SK-N-SH (cell line): Measurements from ENCODE around the gene MYBPC3. TPM values are rescaled to one million over a fixed set of nuclear protein-coding genes. Genes with fewer than 3 reads are reported as not detected.

Experiments
- CTCF ChIA-PET: fragments of 300-600, 350-600 bp; formaldehyde crosslinking; extraction: SDS; loops from one replicate; lab custom pipeline; 2021; lab: Yijun Ruan, JAX
- POLR2A ChIA-PET: fragments of 350-600 bp; sonication (Branson Sonifier 250); formaldehyde crosslinking; extraction: SDS; loops from one replicate; lab custom pipeline; 2020; ENCODE audit warnings: antibody characterized with exemption, inconsistent platforms; lab: Yijun Ruan, JAX
- DNase-seq: peaks from one replicate; pipeline ENCODE4 v3.0.0; 2012
- H2AFZ ChIP-seq: fragments of 200-600 bp; sonication (generic); 2 replicates; pipeline ENCODE4 v1.8.1; 2016; ENCODE audit warnings: antibody characterized with exemption, mild to moderate bottlenecking, low read depth
- H3F3A ChIP-seq: fragments of 200-600 bp; sonication (generic); replicated peaks from 2 replicates; pipeline ENCODE3; 2016; ENCODE audit warnings: antibody characterized with exemption, mild to moderate bottlenecking; ENCODE audit not compliant: insufficient read depth
- H3K27ac ChIP-seq, 2 experiments: fragments of 200-500 bp in 1 of 2; fragments of 200-600 bp in 1 of 2; sonication (Bioruptor generic) in 1 of 2; sonication (generic), shearing (Covaris generic) in 1 of 2; 2 replicates each; pipeline versions ENCODE4 v1.5.1 to v1.6.1; 2014 to 2016; ENCODE audit warnings: low read depth in 2 of 2, inconsistent platforms in 1 of 2, low read length in 1 of 2, mild to moderate bottlenecking in 1 of 2, mixed read lengths in 1 of 2
- H3K27me3 ChIP-seq: fragments of 200-600 bp; sonication (generic), shearing (Covaris generic); 2 replicates; pipeline ENCODE4 v1.6.1; 2016; ENCODE audit warnings: mixed run types; ENCODE audit not compliant: insufficient read depth
- H3K36me3 ChIP-seq, 2 experiments: fragments of 200-500 bp in 1 of 2; fragments of 200-600 bp in 1 of 2; sonication (Bioruptor generic) in 1 of 2; sonication (generic) in 1 of 2; replicated peaks in 1 of 2; 2 replicates each; pipeline versions ENCODE3 to v1.5.1; 2014 to 2016; ENCODE audit warnings: low read length in 1 of 2, mild to moderate bottlenecking in 1 of 2; ENCODE audit not compliant: insufficient read depth in 2 of 2, control insufficient read depth in 1 of 2
- H3K4me1 ChIP-seq, 2 experiments: fragments of 200-500 bp in 1 of 2; fragments of 200-600 bp in 1 of 2; sonication (Bioruptor generic) in 1 of 2; sonication (generic), shearing (Covaris generic) in 1 of 2; 2 replicates each; pipeline versions ENCODE4 v1.5.1 to v1.6.1; 2014 to 2016; ENCODE audit warnings: low read depth in 1 of 2, low read length in 1 of 2, mixed run types in 1 of 2; ENCODE audit not compliant: insufficient read depth in 2 of 2, control insufficient read depth in 1 of 2
- H3K4me2 ChIP-seq: fragments of 200-600 bp; sonication (generic), shearing (Covaris generic); 2 replicates; pipeline ENCODE4 v1.6.1; 2017; ENCODE audit warnings: mixed run types
- H3K4me3 ChIP-seq, 2 experiments: fragments of 200-500 bp in 1 of 2; fragments of 200-600 bp in 1 of 2; sonication (Bioruptor generic) in 1 of 2; sonication (generic), shearing (Covaris generic) in 1 of 2; 2 replicates each; pipeline versions ENCODE4 v1.5.1 to v1.8.1; 2014 to 2016; ENCODE audit warnings: low read depth in 2 of 2, inconsistent platforms in 1 of 2, low read length in 1 of 2, mild to moderate bottlenecking in 1 of 2, mixed read lengths in 1 of 2, moderate library complexity in 1 of 2
- H3K79me2 ChIP-seq: fragments of 200-600 bp; sonication (generic); 2 replicates; pipeline ENCODE4 v1.8.1; 2017; ENCODE audit warnings: mild to moderate bottlenecking; ENCODE audit not compliant: insufficient read depth
- H3K9ac ChIP-seq: fragments of 200-600 bp; sonication (generic); 2 replicates; pipeline ENCODE4 v1.6.1; 2017; ENCODE audit warnings: mixed run types
- H3K9me2 ChIP-seq: fragments of 200-600 bp; sonication (generic); 2 replicates; pipeline ENCODE4 v1.6.1; 2017; ENCODE audit warnings: mixed run types
- H3K9me3 ChIP-seq: fragments of 200-600 bp; sonication (generic); 2 replicates; pipeline ENCODE4 v1.6.1; 2017; ENCODE audit warnings: mixed run types, mild to moderate bottlenecking, moderate library complexity
- H4K20me1 ChIP-seq: fragments of 200-600 bp; sonication (generic); 2 replicates; pipeline ENCODE4 v1.6.1; 2017; ENCODE audit warnings: mild to moderate bottlenecking, mixed run types; ENCODE audit not compliant: insufficient read depth
- CHD2 ChIP-seq: fragments of 150-350 bp; IDR thresholded peaks from 2 replicates; pipeline ENCODE4 v1.6.1; 2018; ENCODE audit warnings: low read length; ENCODE audit not compliant: partially characterized antibody
- ELF1 ChIP-seq: IDR thresholded peaks from 2 replicates; pipeline ENCODE4 v1.4.0; 2012
- EZH2phosphoT487 ChIP-seq: fragments of 200-600 bp; sonication (generic); IDR thresholded peaks from 2 replicates; pipeline ENCODE4 v1.6.1; 2017; ENCODE audit warnings: low read depth, mixed run types, mild to moderate bottlenecking, antibody characterized with exemption, moderate library complexity, borderline replicate concordance
- GATA2 ChIP-seq: sonication (generic); formaldehyde crosslinking; IDR thresholded peaks from 2 replicates; pipeline ENCODE4 v1.5.0; 2020; ENCODE audit warnings: mild to moderate bottlenecking, missing genetic modification reagents
- MEF2A ChIP-seq: IDR thresholded peaks from 2 replicates; pipeline ENCODE4 v1.4.0; 2012; ENCODE audit warnings: low read depth, borderline replicate concordance
- MXI1 ChIP-seq: IDR thresholded peaks from 2 replicates; pipeline ENCODE4 v1.6.1; 2012; ENCODE audit warnings: mild to moderate bottlenecking, low read depth, low read length, improper control_type of control experiment
- RCOR1 ChIP-seq: fragments of 150-350 bp; IDR thresholded peaks from 2 replicates; pipeline ENCODE4 v1.6.1; 2017; ENCODE audit warnings: antibody characterized with exemption, low read length
- RXRA ChIP-seq: IDR thresholded peaks from 2 replicates; pipeline ENCODE4 v1.4.0; 2012; ENCODE audit warnings: low read depth, mild to moderate bottlenecking, borderline replicate concordance
- TAF1 ChIP-seq: IDR thresholded peaks from 2 replicates; pipeline ENCODE4 v1.6.1; 2012; ENCODE audit warnings: low read depth, mild to moderate bottlenecking, low read length, moderate library complexity, borderline replicate concordance
- TEAD4 ChIP-seq: IDR thresholded peaks from 2 replicates; pipeline ENCODE4 v1.4.0; 2012; ENCODE audit warnings: mild to moderate bottlenecking, borderline replicate concordance; ENCODE audit not compliant: insufficient read depth
- YY1 ChIP-seq: IDR thresholded peaks from 2 replicates; pipeline ENCODE4 v1.4.0; 2012; ENCODE audit warnings: low read depth, mild to moderate bottlenecking
- WGBS: methylation state at CpG from one replicate; pipeline ENCODE4 v1.1.6; 2017; ENCODE audit warnings: low lambda C conversion rate; 5-methylcytosine and 5-hydroxymethylcytosine counted together
- polyA plus RNA-seq, 3 experiments: library from polyadenylated mRNA; depleted of rRNA; stranded (reverse); fragments of >200 nt; gene quantifications; 2 replicates each; pipeline ENCODE4 v1.2.3, GENCODE V29; 2012
- TF ChIP-seq, protein P1 (sequence below): IDR thresholded peaks from 2 replicates; pipeline ENCODE4 v1.6.1; 2012; ENCODE audit warnings: mild to moderate bottlenecking, low read depth, low read length, moderate library complexity
- TF ChIP-seq, protein P2 (sequence below): IDR thresholded peaks from 2 replicates; pipeline ENCODE4; 2012
- TF ChIP-seq, protein P3 (sequence below): fragments of 150-350 bp; IDR thresholded peaks from 2 replicates; pipeline ENCODE4 v1.6.1; 2017; ENCODE audit warnings: antibody characterized with exemption, low read length, low read depth, borderline replicate concordance

MYBPC3 gene
- polyA plus RNA-seq, 1 of the 3 experiments (the other 2 are of a cell fraction), result not detected

DNA sequence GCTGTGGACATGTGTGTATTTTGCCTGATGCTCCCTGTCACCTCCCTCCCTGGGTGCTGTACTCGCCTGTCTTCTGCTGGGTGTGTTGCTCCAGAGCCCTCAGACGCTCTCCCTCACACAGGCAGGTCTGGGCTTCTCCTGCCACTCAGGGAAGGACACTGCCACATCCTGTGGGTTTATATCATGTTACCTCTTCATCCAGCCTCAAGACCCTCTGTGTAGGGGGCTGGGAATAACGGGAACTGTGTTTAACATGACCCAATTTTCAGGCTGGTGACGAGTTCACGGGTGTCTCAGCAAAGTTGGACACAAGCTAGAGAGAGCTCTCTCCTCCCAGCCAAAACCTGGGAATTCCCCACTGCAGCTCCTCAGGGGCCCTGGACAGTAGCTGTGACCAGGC, 24.6 kb downstream of the MYBPC3 start:
- WGBS, result 97% methylated on average over 5 of the region's 5 CpGs
- no peaks in the 10 kb centered on the region for H3F3A ChIP-seq
- no peak overlapping the region for H2AFZ ChIP-seq
- DNase-seq, result no peak
- CTCF ChIA-PET, result interaction anchor here (0.7 kb wide), 1 partner anchor 27 kb away, joined by 3 read pairs; no protein-coding TSS in a partner anchor
- no peak overlapping the region for H3K4me2 ChIP-seq
- TF ChIP-seq MXI1 (no peak), ELF1 (no peak), YY1 (no peak), TAF1 (no peak), RXRA (no peak), CHD2 (no peak), MEF2A (no peak), TEAD4 (no peak), EZH2phosphoT487 (no peak), GATA2 (CRISPR knock-in tag) (no peak), RCOR1 (no peak)
- TF ChIP-seq, protein P1, sequence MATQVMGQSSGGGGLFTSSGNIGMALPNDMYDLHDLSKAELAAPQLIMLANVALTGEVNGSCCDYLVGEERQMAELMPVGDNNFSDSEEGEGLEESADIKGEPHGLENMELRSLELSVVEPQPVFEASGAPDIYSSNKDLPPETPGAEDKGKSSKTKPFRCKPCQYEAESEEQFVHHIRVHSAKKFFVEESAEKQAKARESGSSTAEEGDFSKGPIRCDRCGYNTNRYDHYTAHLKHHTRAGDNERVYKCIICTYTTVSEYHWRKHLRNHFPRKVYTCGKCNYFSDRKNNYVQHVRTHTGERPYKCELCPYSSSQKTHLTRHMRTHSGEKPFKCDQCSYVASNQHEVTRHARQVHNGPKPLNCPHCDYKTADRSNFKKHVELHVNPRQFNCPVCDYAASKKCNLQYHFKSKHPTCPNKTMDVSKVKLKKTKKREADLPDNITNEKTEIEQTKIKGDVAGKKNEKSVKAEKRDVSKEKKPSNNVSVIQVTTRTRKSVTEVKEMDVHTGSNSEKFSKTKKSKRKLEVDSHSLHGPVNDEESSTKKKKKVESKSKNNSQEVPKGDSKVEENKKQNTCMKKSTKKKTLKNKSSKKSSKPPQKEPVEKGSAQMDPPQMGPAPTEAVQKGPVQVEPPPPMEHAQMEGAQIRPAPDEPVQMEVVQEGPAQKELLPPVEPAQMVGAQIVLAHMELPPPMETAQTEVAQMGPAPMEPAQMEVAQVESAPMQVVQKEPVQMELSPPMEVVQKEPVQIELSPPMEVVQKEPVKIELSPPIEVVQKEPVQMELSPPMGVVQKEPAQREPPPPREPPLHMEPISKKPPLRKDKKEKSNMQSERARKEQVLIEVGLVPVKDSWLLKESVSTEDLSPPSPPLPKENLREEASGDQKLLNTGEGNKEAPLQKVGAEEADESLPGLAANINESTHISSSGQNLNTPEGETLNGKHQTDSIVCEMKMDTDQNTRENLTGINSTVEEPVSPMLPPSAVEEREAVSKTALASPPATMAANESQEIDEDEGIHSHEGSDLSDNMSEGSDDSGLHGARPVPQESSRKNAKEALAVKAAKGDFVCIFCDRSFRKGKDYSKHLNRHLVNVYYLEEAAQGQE, result no peak
- TF ChIP-seq, protein P2, sequence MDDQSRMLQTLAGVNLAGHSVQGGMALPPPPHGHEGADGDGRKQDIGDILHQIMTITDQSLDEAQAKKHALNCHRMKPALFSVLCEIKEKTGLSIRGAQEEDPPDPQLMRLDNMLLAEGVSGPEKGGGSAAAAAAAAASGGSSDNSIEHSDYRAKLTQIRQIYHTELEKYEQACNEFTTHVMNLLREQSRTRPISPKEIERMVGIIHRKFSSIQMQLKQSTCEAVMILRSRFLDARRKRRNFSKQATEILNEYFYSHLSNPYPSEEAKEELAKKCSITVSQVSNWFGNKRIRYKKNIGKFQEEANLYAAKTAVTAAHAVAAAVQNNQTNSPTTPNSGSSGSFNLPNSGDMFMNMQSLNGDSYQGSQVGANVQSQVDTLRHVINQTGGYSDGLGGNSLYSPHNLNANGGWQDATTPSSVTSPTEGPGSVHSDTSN, result no peak
- TF ChIP-seq, protein P3, sequence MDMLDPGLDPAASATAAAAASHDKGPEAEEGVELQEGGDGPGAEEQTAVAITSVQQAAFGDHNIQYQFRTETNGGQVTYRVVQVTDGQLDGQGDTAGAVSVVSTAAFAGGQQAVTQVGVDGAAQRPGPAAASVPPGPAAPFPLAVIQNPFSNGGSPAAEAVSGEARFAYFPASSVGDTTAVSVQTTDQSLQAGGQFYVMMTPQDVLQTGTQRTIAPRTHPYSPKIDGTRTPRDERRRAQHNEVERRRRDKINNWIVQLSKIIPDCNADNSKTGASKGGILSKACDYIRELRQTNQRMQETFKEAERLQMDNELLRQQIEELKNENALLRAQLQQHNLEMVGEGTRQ, result no peak
- H3K9me2 ChIP-seq, result no peaks in the 10 kb centered on the region
- H3K9ac ChIP-seq, result no peak overlapping the region
- H3K79me2 ChIP-seq, result no peaks in the 10 kb centered on the region
- no peaks in the 10 kb centered on the region for H3K4me1 ChIP-seq
- POLR2A ChIA-PET, result no interaction called here
- H3K27me3 ChIP-seq, result no peaks in the 10 kb centered on the region
- H3K9me3 ChIP-seq, result no peaks in the 10 kb centered on the region
- peaks cover 0 to 33% of the 10 kb centered on the region in 2 experiments for H3K36me3 ChIP-seq
- H3K27ac ChIP-seq, result no peak overlapping the region
- H3K4me3 ChIP-seq, result no peak overlapping the region
- H4K20me1 ChIP-seq, result no peaks in the 10 kb centered on the region
